ENCODE measurements around the gene FGL2. TPM values are rescaled to one million over a fixed set of nuclear protein-coding genes. Genes with fewer than 3 reads are reported as not detected.
A peak's percentile ranks its signal among the peaks of the same experiment; 100 is the strongest.

The FGL2 gene
- total RNA-seq, 4 donors from 2014 or later = 217 to 349 (median 305) TPM

DNA sequence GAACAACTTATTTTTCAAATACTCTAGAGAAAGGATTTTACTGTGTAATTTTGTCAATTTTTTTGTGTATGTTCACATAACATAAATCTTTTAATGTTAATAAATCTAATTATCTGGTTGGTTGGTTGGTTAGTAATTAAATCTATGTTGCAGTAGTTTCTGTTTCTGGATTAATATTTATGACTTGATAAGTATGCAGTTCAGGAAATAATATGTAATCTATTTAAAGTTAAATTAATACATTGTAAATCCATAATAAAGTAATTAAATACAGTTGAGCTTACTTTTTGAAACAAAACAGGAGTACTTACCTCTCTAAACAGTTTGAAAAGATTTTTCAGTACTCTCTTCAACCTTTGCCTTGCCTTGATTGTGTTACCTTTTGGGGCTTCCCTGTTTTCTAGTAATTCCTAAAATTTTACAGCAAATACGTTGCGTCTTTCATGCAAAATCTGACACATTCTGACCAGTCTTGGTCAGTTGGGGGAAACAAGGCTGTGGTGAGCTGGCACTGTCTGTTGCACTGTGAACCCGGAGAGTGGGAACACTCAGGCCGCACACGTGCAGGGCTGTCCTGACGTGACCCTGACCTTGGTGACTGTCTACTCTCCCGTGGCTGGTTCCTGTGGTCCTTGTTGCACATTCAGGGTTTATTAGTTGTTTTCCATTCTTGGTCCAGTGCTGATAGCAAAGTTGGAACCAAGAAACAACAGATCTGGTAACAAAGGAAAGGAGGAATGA, 45.6 kb upstream of the FGL2 start:
- TF ChIP-seq, protein P1, sequence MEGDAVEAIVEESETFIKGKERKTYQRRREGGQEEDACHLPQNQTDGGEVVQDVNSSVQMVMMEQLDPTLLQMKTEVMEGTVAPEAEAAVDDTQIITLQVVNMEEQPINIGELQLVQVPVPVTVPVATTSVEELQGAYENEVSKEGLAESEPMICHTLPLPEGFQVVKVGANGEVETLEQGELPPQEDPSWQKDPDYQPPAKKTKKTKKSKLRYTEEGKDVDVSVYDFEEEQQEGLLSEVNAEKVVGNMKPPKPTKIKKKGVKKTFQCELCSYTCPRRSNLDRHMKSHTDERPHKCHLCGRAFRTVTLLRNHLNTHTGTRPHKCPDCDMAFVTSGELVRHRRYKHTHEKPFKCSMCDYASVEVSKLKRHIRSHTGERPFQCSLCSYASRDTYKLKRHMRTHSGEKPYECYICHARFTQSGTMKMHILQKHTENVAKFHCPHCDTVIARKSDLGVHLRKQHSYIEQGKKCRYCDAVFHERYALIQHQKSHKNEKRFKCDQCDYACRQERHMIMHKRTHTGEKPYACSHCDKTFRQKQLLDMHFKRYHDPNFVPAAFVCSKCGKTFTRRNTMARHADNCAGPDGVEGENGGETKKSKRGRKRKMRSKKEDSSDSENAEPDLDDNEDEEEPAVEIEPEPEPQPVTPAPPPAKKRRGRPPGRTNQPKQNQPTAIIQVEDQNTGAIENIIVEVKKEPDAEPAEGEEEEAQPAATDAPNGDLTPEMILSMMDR (IDR thresholded peaks at IDR 0.05) = no peak
- peak in 1 of 2 donors; percentile 22 for TF ChIP-seq POLR2AphosphoS5 (IDR thresholded peaks at IDR 0.05)
- no peak for TF ChIP-seq POLR2A (IDR thresholded peaks at IDR 0.05; ENCODE audit: low read depth)
- no peak for TF ChIP-seq EP300 (IDR thresholded peaks at IDR 0.05)
- Histone ChIP-seq H3K4me1 (peaks cover 16 to 59% (median 54%) of the 10 kb centered on the region in 4 donors), H3K27me3 (no peaks in the 10 kb centered on the region), H3K27ac (replicated peaks in 1 of 4) (peak overlapping the region; percentile 56 to 85 (median 79)), H3K9me3 (no peaks in the 10 kb centered on the region), H3K4me3 (no peak overlapping the region), H3K36me3 (no peaks in the 10 kb centered on the region)
- intact Hi-C loops (cut with DNase I) = loop anchor here (5.0 kb wide), 3 partner anchors 48 to 118 kb away; partner anchors contain the start of gene FGL2
- DNase-seq (ENCODE audit: extremely low spot score) = no peak
- 64% methylated on average over 7 of the region's 7 CpGs for WGBS

DNA sequence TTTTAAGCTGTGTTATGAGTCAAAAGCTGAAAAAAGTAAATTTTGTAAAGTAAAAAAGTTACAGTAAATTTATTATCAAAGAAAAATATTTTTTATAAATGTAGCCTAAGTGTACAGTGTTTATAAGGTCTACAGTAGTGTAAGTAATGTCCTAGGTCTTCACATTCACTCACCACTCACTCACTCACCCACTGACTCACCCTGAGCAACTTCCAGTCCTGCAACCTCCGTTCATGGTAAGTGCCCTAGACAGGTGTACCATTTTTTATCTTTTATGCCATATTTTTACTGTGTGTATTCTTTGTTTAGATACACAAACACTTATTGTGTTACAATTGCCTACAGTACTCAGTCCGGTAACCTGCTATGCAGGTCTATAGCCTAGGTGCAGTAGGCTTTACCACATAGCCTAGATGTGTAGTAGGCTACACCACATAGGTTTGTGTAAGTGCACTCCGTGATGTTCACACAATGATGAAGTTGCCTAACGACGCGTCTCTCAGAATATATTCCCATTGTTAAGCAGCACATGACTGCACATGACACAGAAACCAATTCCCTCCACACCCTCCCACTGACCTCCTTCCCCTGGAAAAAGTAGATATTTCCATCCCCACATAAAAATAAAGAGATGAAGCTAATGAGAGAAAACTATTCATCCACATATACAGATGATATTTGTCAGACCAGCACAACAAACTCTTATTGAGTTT, 44.8 kb upstream of the FGL2 start:
- H3K9me3 ChIP-seq = no peaks in the 10 kb centered on the region
- no peak overlapping the region for H3K4me3 ChIP-seq
- WGBS = 78% methylated on average over 6 of the region's 6 CpGs
- H3K27me3 ChIP-seq = no peaks in the 10 kb centered on the region
- TF ChIP-seq POLR2AphosphoS5 (IDR thresholded peaks at IDR 0.05) = peak in 1 of 2 donors; percentile 22
- TF ChIP-seq, protein P1 (IDR thresholded peaks at IDR 0.05) = no peak
- intact Hi-C loops (cut with DNase I) = no loop called here
- no peak for DNase-seq (ENCODE audit: extremely low spot score)
- peaks cover 16 to 59% (median 54%) of the 10 kb centered on the region in 4 donors for H3K4me1 ChIP-seq
- no peaks in the 10 kb centered on the region for H3K36me3 ChIP-seq
- peak overlapping the region; percentile 73 to 85 (median 81) for H3K27ac ChIP-seq (replicated peaks in 1 of 4)

DNA sequence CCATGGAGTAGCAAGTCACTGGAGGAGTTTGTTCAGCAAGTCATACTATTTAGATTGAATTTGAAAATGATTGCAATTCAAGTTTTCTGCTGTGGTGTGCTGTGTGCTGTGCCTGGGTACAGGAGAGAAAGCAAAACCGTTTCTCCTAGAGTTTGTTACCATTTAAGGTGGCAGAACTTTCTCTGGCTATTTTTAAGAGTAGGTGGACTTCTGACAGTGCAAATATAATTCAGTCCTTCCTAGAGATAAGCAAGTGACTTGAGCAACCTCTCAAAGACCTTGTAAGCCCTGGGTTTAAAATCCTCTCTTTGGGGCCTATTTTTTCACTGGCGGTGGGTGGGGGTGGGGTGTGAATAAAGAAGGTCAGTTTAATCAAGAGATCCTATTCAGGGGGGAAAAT, 42.9 kb upstream of the FGL2 start:
- TF ChIP-seq EP300 (IDR thresholded peaks at IDR 0.05) (no peak), POLR2A (IDR thresholded peaks at IDR 0.05; ENCODE audit: low read depth) (no peak), POLR2AphosphoS5 (IDR thresholded peaks at IDR 0.05) (no peak)
- TF ChIP-seq, protein P1 (IDR thresholded peaks at IDR 0.05) = no peak

DNA sequence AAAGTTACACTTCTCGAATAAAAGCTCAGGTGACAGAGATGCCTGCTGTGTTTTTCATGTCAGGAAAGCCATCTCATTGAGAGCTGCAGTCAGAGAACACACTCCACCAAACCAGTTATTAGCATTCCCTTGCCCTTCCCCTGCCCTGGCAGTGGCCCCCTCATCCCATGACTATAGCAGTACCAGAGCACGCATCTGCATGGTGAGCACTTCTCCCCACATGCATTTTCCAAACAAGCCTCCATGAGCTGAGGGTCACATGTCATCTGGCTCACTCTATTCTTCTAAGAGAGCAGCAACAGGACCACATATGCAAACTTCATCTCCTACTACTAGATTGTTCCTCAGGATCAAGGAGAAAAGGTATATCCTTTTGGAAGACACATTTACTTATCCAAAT, 42.4 kb upstream of the FGL2 start:
- peak; percentile 50 for DNase-seq (ENCODE audit: extremely low spot score)
- WGBS = 79% methylated on average over 2 of the region's 2 CpGs
- intact Hi-C loops (cut with DNase I) = no loop called here
- H3K4me1 ChIP-seq = peaks cover 20 to 69% (median 65%) of the 10 kb centered on the region in 4 donors
- peak overlapping the region; percentile 73 to 85 (median 81) for H3K27ac ChIP-seq (replicated peaks in 1 of 4)
- peak overlapping the region; percentile 22 to 38 (median 28) for H3K4me3 ChIP-seq
- peaks cover 0 to 4% (median 0%) of the 10 kb centered on the region in 4 donors for H3K36me3 ChIP-seq
- H3K27me3 ChIP-seq = no peaks in the 10 kb centered on the region
- no peaks in the 10 kb centered on the region for H3K9me3 ChIP-seq
- TF ChIP-seq POLR2AphosphoS5 (IDR thresholded peaks at IDR 0.05) (peak in 1 of 2 donors; percentile 44), EP300 (IDR thresholded peaks at IDR 0.05) (no peak)

More for the DNA sequence above, 42.9 kb upstream of the FGL2 start:
- no peaks in the 10 kb centered on the region for H3K27me3 ChIP-seq
- intact Hi-C loops (cut with DNase I) = no loop called here
- peaks cover 20 to 69% (median 65%) of the 10 kb centered on the region in 4 donors for H3K4me1 ChIP-seq
- DNase-seq (ENCODE audit: extremely low spot score) = peak; percentile 68
- WGBS = 48% methylated on average over 2 of the region's 2 CpGs
- H3K36me3 ChIP-seq = no peaks in the 10 kb centered on the region
- H3K4me3 ChIP-seq = peak overlapping the region; percentile 22 to 38 (median 28)
- H3K9me3 ChIP-seq = no peaks in the 10 kb centered on the region
- H3K27ac ChIP-seq (replicated peaks in 1 of 4) = peak overlapping the region; percentile 73 to 85 (median 81)

DNA sequence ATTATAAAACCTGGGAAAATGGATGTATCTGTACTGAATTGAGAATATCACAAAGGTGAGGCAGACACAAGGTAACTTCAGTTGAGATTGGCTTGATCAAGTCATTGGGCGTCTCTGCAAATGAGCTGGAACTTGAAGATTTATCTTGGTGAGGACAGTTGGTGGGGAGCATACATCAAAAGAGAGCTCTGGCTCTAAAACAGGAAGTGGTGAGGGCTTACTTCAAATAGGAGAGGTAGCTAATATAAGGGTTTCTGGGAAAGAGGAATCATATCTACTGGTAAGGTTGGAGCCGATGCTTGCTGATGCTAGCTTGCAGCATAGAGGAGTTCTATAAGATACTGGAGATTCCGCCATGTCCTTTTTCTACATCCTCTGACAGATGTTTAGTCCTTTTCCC, 39.9 kb upstream of the FGL2 start:
- TF ChIP-seq POLR2AphosphoS5 (IDR thresholded peaks at IDR 0.05) (no peak), EP300 (IDR thresholded peaks at IDR 0.05) (no peak), POLR2A (IDR thresholded peaks at IDR 0.05; ENCODE audit: low read depth) (no peak)
- TF ChIP-seq, protein P1 (IDR thresholded peaks at IDR 0.05) = no peak
- no peaks in the 10 kb centered on the region for H3K9me3 ChIP-seq
- peaks cover 0 to 5% (median 0%) of the 10 kb centered on the region in 4 donors for H3K36me3 ChIP-seq
- WGBS = 87% methylated on average over 3 of the region's 3 CpGs
- H3K4me1 ChIP-seq = peaks cover 5 to 45% (median 40%) of the 10 kb centered on the region in 4 donors
- peak; percentile 34 for DNase-seq (ENCODE audit: extremely low spot score)
- intact Hi-C loops (cut with DNase I) = no loop called here
- H3K4me3 ChIP-seq = no peak overlapping the region
- no peaks in the 10 kb centered on the region for H3K27me3 ChIP-seq
- peak overlapping the region in 2 of 4 donors; percentile 4 to 37 for H3K27ac ChIP-seq (replicated peaks in 1 of 4)

Measured in esophagus muscularis mucosa (tissue), 4 donors.